Measurements from ENCODE around the gene LCOR.

Gene LCOR

GRCh38 chr10:96880575-96880974 is 48.5 kb downstream of the LCOR start:
- TF ChIP-seq, protein P1, sequence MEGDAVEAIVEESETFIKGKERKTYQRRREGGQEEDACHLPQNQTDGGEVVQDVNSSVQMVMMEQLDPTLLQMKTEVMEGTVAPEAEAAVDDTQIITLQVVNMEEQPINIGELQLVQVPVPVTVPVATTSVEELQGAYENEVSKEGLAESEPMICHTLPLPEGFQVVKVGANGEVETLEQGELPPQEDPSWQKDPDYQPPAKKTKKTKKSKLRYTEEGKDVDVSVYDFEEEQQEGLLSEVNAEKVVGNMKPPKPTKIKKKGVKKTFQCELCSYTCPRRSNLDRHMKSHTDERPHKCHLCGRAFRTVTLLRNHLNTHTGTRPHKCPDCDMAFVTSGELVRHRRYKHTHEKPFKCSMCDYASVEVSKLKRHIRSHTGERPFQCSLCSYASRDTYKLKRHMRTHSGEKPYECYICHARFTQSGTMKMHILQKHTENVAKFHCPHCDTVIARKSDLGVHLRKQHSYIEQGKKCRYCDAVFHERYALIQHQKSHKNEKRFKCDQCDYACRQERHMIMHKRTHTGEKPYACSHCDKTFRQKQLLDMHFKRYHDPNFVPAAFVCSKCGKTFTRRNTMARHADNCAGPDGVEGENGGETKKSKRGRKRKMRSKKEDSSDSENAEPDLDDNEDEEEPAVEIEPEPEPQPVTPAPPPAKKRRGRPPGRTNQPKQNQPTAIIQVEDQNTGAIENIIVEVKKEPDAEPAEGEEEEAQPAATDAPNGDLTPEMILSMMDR (IDR thresholded peaks at IDR 0.05; ENCODE audit: insufficient read depth, low read depth, low read length, missing control alignments) = no peak
- no peak for DNase-seq (ENCODE audit: low read depth)
- H3K4me3 ChIP-seq (ENCODE audit: low read depth, low read length) = no peak overlapping the region

DNA sequence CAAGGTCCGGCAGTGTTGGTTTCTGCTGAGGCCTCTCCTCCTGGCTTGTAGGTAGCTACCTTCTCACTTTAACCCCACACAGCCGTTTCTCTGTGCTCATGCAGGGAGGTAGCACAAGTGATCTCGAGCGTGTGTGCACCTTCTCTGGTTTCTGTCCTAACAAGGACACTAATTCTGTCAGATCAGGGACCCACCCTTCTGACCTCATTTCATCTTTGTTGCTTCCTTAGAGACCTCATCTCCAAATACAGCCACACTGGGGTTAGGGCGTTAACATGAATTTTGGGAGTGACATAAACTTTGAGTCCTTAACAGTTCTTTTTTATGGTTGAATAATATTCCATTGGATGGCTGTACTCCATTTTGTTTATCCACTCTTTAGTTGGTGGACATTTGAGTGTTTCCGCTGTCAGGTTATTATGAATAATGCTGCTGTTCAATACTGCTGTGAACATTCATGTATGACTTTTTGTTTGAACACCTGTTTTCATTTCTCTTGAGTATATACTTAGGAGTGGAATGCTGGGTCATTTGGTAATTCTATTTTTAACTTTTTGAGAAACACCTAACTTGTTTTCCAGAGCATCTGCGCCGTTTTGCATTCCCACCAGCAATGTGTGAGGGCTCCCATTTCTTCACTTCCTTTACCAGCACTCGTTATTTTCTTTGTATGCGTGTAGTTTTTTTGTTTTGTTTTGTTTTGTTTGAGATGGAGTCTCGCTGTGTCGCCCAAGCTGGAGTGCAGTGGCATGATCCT is 57.5 kb downstream of the LCOR start:
- TF ChIP-seq, protein P1 (IDR thresholded peaks at IDR 0.05; ENCODE audit: insufficient read depth, low read depth, low read length, missing control alignments) = no peak
- DNase-seq (ENCODE audit: low read depth) = no peak
- H3K4me3 ChIP-seq (ENCODE audit: low read depth, low read length) = no peak overlapping the region

GRCh38 chr10:96890172-96890513 is 58.0 kb downstream of the LCOR start:
- DNase-seq (ENCODE audit: low read depth) = no peak
- no peak overlapping the region for H3K4me3 ChIP-seq (ENCODE audit: low read depth, low read length)
- TF ChIP-seq, protein P1 (IDR thresholded peaks at IDR 0.05; ENCODE audit: insufficient read depth, low read depth, low read length, missing control alignments) = no peak

DNA sequence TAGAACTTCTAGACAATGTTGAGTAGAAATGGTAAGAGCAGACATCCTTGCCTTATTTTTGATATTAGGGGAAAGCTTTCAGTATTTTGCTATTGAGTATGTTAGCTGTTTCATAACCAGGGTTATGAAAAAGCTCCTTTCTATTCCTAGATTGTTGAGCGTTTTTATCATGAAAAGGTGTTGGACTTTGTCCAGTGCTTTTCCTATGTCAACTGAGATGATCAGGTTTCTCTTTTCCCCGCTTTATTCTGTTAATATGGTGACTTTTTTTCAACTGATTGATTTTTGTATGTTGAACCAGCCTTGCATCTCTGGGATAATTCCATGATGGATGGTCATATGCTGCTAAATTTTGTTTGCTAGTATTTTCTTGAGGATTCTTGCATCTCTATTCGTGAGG is 58.5 kb downstream of the LCOR start:
- TF ChIP-seq, protein P1 (IDR thresholded peaks at IDR 0.05; ENCODE audit: insufficient read depth, low read depth, low read length, missing control alignments) = no peak
- no peak for DNase-seq (ENCODE audit: low read depth)
- no peak overlapping the region for H3K4me3 ChIP-seq (ENCODE audit: low read depth, low read length)

DNA sequence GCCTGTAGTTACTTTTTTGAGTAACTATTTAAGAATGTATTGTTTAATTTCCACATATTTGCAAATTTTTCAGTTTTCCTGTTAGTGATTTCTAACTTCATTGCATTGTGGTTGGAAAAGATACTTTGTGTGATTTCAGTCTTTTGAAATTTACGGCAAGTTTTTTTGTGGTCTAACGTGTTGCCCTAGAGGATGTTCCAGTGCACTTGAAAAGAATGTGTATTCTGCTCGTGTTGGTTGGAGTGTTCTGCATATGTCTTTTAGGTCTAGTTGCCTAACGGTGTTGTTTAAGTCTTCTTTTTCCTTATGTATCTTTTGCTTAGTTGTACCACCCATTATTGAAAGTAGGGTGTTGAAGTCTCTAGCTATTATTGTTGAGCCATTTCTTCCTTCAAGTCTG is 59.7 kb downstream of the LCOR start:
- TF ChIP-seq, protein P1 (IDR thresholded peaks at IDR 0.05; ENCODE audit: insufficient read depth, low read depth, low read length, missing control alignments) = no peak
- no peak for DNase-seq (ENCODE audit: low read depth)
- no peak overlapping the region for H3K4me3 ChIP-seq (ENCODE audit: low read depth, low read length)

GRCh38 chr10:96895662-96896424 is 63.7 kb downstream of the LCOR start:
- TF ChIP-seq, protein P1 (IDR thresholded peaks at IDR 0.05; ENCODE audit: insufficient read depth, low read depth, low read length, missing control alignments) = no peak
- no peak overlapping the region for H3K4me3 ChIP-seq (ENCODE audit: low read depth, low read length)
- no peak for DNase-seq (ENCODE audit: low read depth)

Measured in GM12865 (cell line).